ENCODE results near the gene CRYM. TPM values are rescaled to one million over a fixed set of nuclear protein-coding genes. Genes with fewer than 3 reads are reported as not detected.
A peak's percentile ranks its signal among the peaks of the same experiment; 100 is the strongest.

The CRYM gene
- total RNA-seq, 1 experiment from 2014 or later = not detected

DNA sequence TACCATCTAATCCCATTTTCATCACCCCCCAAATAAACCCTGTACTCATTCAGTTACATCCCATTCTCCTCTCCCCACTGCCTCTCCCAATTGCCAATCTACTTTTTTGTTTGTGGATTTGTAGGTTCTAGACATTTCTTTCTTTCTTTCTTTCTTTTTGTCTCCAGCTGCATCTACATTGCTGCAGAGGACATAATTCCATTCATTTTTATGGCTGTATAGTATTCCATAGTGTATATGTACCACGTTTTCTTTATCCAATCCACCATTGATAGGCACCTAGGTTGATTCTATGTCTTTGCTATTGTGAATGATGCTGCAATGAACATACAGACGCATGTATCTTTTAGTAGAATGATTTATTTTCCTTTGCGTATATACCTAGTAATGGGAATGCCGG, 6.3 kb upstream of the CRYM start:
- Histone ChIP-seq H3K4me1 (ENCODE audit: insufficient read depth, low read length, poor library complexity, severe bottlenecking) (no peaks in the 10 kb centered on the region), H3K27me3 (replicated peaks; ENCODE audit: insufficient read depth, low read depth, low read length, poor library complexity) (peaks cover 78% of the 10 kb centered on the region), H3K9me3 (ENCODE audit: low read depth, low read length, poor library complexity, severe bottlenecking) (no peaks in the 10 kb centered on the region), H3K36me3 (ENCODE audit: insufficient read depth, low read length, poor library complexity, severe bottlenecking) (no peaks in the 10 kb centered on the region), H3K4me3 (ENCODE audit: low read depth, low read length, poor library complexity, severe bottlenecking) (no peak overlapping the region), H3K27ac (ENCODE audit: low read depth, low read length, poor library complexity, severe bottlenecking) (no peak overlapping the region)
- CTCF ChIA-PET = interaction anchor here (1.0 kb wide), 1 partner anchor 17 kb away, joined by 3 read pairs; no protein-coding TSS in a partner anchor
- TF ChIP-seq CTCF (conservative IDR thresholded peaks at IDR 0.05; ENCODE audit: low read depth, low read length) (no peak), EZH2 (IDR thresholded peaks at IDR 0.05; ENCODE audit: borderline replicate concordance, low read depth, low read length, poor library complexity, severe bottlenecking) (no peak)
- no TSS peak for BruUV-seq (replicated peaks)
- intact Hi-C loops (cut with micrococcal nuclease; ENCODE audit: unreplicated experiment) = loop anchor here (5.0 kb wide), 1 partner anchor 97 kb away; no protein-coding TSS in a partner anchor
- POLR2A ChIA-PET (ENCODE audit: low non-redundant PET) = no interaction called here
- no peak for DNase-seq (ENCODE audit: low spot score)

- H3K36me3 ChIP-seq (ENCODE audit: insufficient read depth, low read length, poor library complexity, severe bottlenecking) = no peaks in the 10 kb centered on the region
- no TSS peak for BruUV-seq (replicated peaks)
- no peaks in the 10 kb centered on the region for H3K9me3 ChIP-seq (ENCODE audit: low read depth, low read length, poor library complexity, severe bottlenecking)
- H3K27ac ChIP-seq (ENCODE audit: low read depth, low read length, poor library complexity, severe bottlenecking) = no peak overlapping the region
- peak; percentile 31 for DNase-seq (ENCODE audit: low spot score)
- ChIA-PET POLR2A (ENCODE audit: low non-redundant PET) (no interaction called here), CTCF (interaction anchor here (0.8 to 1.0 kb wide), 2 partner anchors 17 to 306 kb away, joined by 3 to 13 read pairs; no protein-coding TSS in a partner anchor)
- no peaks in the 10 kb centered on the region for H3K4me1 ChIP-seq (ENCODE audit: insufficient read depth, low read length, poor library complexity, severe bottlenecking)
- peak overlapping the region; percentile 37 for H3K4me3 ChIP-seq (ENCODE audit: low read depth, low read length, poor library complexity, severe bottlenecking)
- intact Hi-C loops (cut with micrococcal nuclease; ENCODE audit: unreplicated experiment) = loop anchor here (5.0 kb wide), 1 partner anchor 96 kb away; no protein-coding TSS in a partner anchor
- TF ChIP-seq CTCF (conservative IDR thresholded peaks at IDR 0.05; ENCODE audit: low read depth, low read length) (peak; percentile 41; the same call in 1 of the 2 replicates), EZH2 (IDR thresholded peaks at IDR 0.05; ENCODE audit: borderline replicate concordance, low read depth, low read length, poor library complexity, severe bottlenecking) (peak; percentile 67)
- peaks cover 80% of the 10 kb centered on the region for H3K27me3 ChIP-seq (replicated peaks; ENCODE audit: insufficient read depth, low read depth, low read length, poor library complexity)
Observed at GRCh38 chr16:21283521-21284289, 5.6 kb upstream of the CRYM start.

- POLR2A ChIA-PET (ENCODE audit: low non-redundant PET) = no interaction called here
- Histone ChIP-seq H3K36me3 (ENCODE audit: insufficient read depth, low read length, poor library complexity, severe bottlenecking) (no peaks in the 10 kb centered on the region), H3K27me3 (replicated peaks; ENCODE audit: insufficient read depth, low read depth, low read length, poor library complexity) (peaks cover 81% of the 10 kb centered on the region), H3K4me3 (ENCODE audit: low read depth, low read length, poor library complexity, severe bottlenecking) (no peak overlapping the region), H3K27ac (ENCODE audit: low read depth, low read length, poor library complexity, severe bottlenecking) (no peak overlapping the region), H3K9me3 (ENCODE audit: low read depth, low read length, poor library complexity, severe bottlenecking) (no peaks in the 10 kb centered on the region), H3K4me1 (ENCODE audit: insufficient read depth, low read length, poor library complexity, severe bottlenecking) (no peaks in the 10 kb centered on the region)
- no TSS peak for BruUV-seq (replicated peaks)
- CTCF ChIA-PET = interaction anchor here (1.2 kb wide), 1 partner anchor 93 kb away, joined by 3 read pairs; no protein-coding TSS in a partner anchor
- TF ChIP-seq EZH2 (IDR thresholded peaks at IDR 0.05; ENCODE audit: borderline replicate concordance, low read depth, low read length, poor library complexity, severe bottlenecking) = no peak
- no peak for TF ChIP-seq CTCF (conservative IDR thresholded peaks at IDR 0.05; ENCODE audit: low read depth, low read length)
- DNase-seq (ENCODE audit: low spot score) = no peak
- intact Hi-C loops (cut with micrococcal nuclease; ENCODE audit: unreplicated experiment) = loop anchor here (5.0 kb wide), 1 partner anchor 95 kb away; no protein-coding TSS in a partner anchor
Observed at GRCh38 chr16:21281698-21282389, 3.8 kb upstream of the CRYM start.
